CD4-positive, alpha-beta T cell (primary cell): ENCODE data around the gene CARF. TPM values are rescaled to one million over a fixed set of nuclear protein-coding genes. Genes with fewer than 3 reads are reported as not detected.
"Not testable (repeated sequence)": the region's sequence is repeated elsewhere in the genome, so short reads cannot be mapped to it uniquely, and the experiment has no call there.

Experiments used
- ATAC-seq: fragments of 200-7000 bp; cut with Tn5 transposase; one replicate; pipeline ENCODE4 v1.10.0; 2022; ENCODE audit warnings: mild to moderate bottlenecking; ENCODE audit not compliant: poor library complexity
- CTCF ChIA-PET: fragments of 350-600 bp; sonication (Branson Sonifier 250); formaldehyde crosslinking; loops from one replicate; lab custom pipeline; 2021; ENCODE audit warnings: antibody characterized with exemption, inconsistent platforms; lab: Charles Lee
- POLR2A ChIA-PET: fragments of 350-600 bp; sonication (Branson Sonifier 250); formaldehyde crosslinking; loops from one replicate; lab custom pipeline; 2021; ENCODE audit warnings: antibody characterized with exemption, inconsistent platforms; lab: Charles Lee
- DNase-seq, 14 experiments: peaks; one replicate each; pipeline ENCODE4 v3.0.0-alpha.2; 2013 to 2020; ENCODE audit warnings: mixed read lengths in 2 of 14
- H3K27ac ChIP-seq, 2 donors: one replicate each; pipeline versions ENCODE4 v1.5.1 to v1.7.0; 2013; ENCODE audit warnings: low read length in 2 of 2, low read depth in 1 of 2, mild to moderate bottlenecking in 1 of 2
- H3K27me3 ChIP-seq, 2 experiments: 1 replicate in 1 of 2; 2 replicates in 1 of 2; pipeline versions ENCODE4 v1.6.1 to v1.7.0; 2013; ENCODE audit warnings: low read length in 2 of 2, control low read depth in 1 of 2, mild to moderate bottlenecking in 1 of 2, moderate library complexity in 1 of 2; ENCODE audit not compliant: insufficient read depth in 2 of 2, control insufficient read depth in 1 of 2
- H3K36me3 ChIP-seq: one replicate; pipeline ENCODE4 v1.6.1; 2013; ENCODE audit warnings: low read length, control low read depth; ENCODE audit not compliant: insufficient read depth
- H3K4me1 ChIP-seq: one replicate; pipeline ENCODE4 v1.6.1; 2013; ENCODE audit warnings: low read length, control low read depth; ENCODE audit not compliant: insufficient read depth
- H3K4me3 ChIP-seq: one replicate; pipeline ENCODE4 v1.5.1; 2013; ENCODE audit warnings: mild to moderate bottlenecking, low read length, moderate library complexity
- H3K9me3 ChIP-seq, 2 experiments: 1 replicate in 1 of 2; 2 replicates in 1 of 2; pipeline versions ENCODE4 v1.6.1 to v1.7.0; 2013; ENCODE audit warnings: low read length in 2 of 2, mild to moderate bottlenecking in 2 of 2, control low read depth in 1 of 2, moderate library complexity in 1 of 2; ENCODE audit not compliant: control insufficient read depth in 1 of 2, insufficient read depth in 1 of 2
- H3K27ac Mint-ChIP-seq: one replicate; pipeline ENCODE4 v1.8.0; 2020; ENCODE audit warnings: mixed read lengths
- H3K27me3 Mint-ChIP-seq: one replicate; pipeline ENCODE4 v1.8.0; 2021; ENCODE audit warnings: mixed read lengths
- H3K36me3 Mint-ChIP-seq: one replicate; pipeline ENCODE4 v1.8.0; 2021; ENCODE audit warnings: low read depth, mixed read lengths
- H3K4me1 Mint-ChIP-seq: one replicate; pipeline ENCODE4 v1.8.0; 2021; ENCODE audit warnings: low read depth, mixed read lengths
- H3K4me3 Mint-ChIP-seq: one replicate; pipeline ENCODE4 v1.8.0; 2020; ENCODE audit warnings: mild to moderate bottlenecking, mixed read lengths
- H3K9me3 Mint-ChIP-seq: one replicate; pipeline ENCODE4 v1.8.0; 2020; ENCODE audit warnings: mixed read lengths
- CTCF ChIP-seq: fragments of 200-600 bp; IDR thresholded peaks from one replicate; pipeline ENCODE4 v1.8.0; 2022; ENCODE audit warnings: antibody characterized with exemption, mild to moderate bottlenecking
- intact Hi-C, 2 experiments: fragments of 100-400 bp; cut with DNase I in 1 of 2; cut with micrococcal nuclease in 1 of 2; formaldehyde crosslinking; loops; one replicate each; pipeline versions ENCODE4 v1.15.1 to v1.9.0; 2023 to 2025; cut with DNase I, micrococcal nuclease
- total RNA-seq, 174 experiments: library from RNA in 2 of 174; stranded (reverse) in 2 of 174; gene quantifications; one replicate each; pipeline ENCODE4 v1.2.3 and lab custom pipeline; 2021 to 2026

Gene CARF
- total RNA-seq, 2 experiments from 2014 or later, result 9.0 to 9.6 TPM

- CTCF ChIA-PET, result no interaction called here
- peaks cover 45% of the 10 kb centered on the region for H3K36me3 Mint-ChIP-seq
Observed at GRCh38 chr2:202883987-202884675, 27.9 kb upstream of the CARF start.

GRCh38 chr2:202885190-202885589 is 26.9 kb upstream of the CARF start:
- Histone ChIP-seq H3K9me3 (no peaks in the 10 kb centered on the region), H3K4me1 (no peaks in the 10 kb centered on the region), H3K4me3 (no peak overlapping the region), H3K36me3 (peaks cover 42% of the 10 kb centered on the region), H3K27ac (no peak overlapping the region), H3K27me3 (no peaks in the 10 kb centered on the region)
- Mint-ChIP-seq H3K27ac (no peak overlapping the region), H3K36me3 (peaks cover 45% of the 10 kb centered on the region), H3K27me3 (no peaks in the 10 kb centered on the region), H3K9me3 (no peaks in the 10 kb centered on the region), H3K4me3 (no peak overlapping the region), H3K4me1 (no peaks in the 10 kb centered on the region)
- TF ChIP-seq CTCF, result no peak
- ChIA-PET POLR2A (interaction anchor here (0.7 kb wide), 1 partner anchor 251 kb away, joined by 3 read pairs; the partner anchor contains the start of gene FAM117B), CTCF (no interaction called here)
- intact Hi-C loops, result no loop called here
- no peak for ATAC-seq
- DNase-seq, result no peak

More at GRCh38 chr2:202883987-202884675, 27.9 kb upstream of the CARF start:
- no peak for ATAC-seq
- Histone ChIP-seq H3K4me1 (no peaks in the 10 kb centered on the region), H3K9me3 (no peaks in the 10 kb centered on the region), H3K36me3 (peaks cover 42% of the 10 kb centered on the region), H3K4me3 (no peak overlapping the region), H3K27me3 (no peaks in the 10 kb centered on the region), H3K27ac (no peak overlapping the region)
- Mint-ChIP-seq H3K4me3 (no peak overlapping the region), H3K27ac (no peak overlapping the region), H3K9me3 (no peaks in the 10 kb centered on the region), H3K4me1 (no peaks in the 10 kb centered on the region), H3K27me3 (no peaks in the 10 kb centered on the region)
- POLR2A ChIA-PET, result interaction anchor here (0.7 kb wide), 1 partner anchor 249 kb away, joined by 3 read pairs; the partner anchor contains the start of gene FAM117B
- no peak for TF ChIP-seq CTCF
- intact Hi-C loops, result no loop called here
- DNase-seq, result no peak

GRCh38 chr2:202905507-202905906 is 6.6 kb upstream of the CARF start:
- H3K27me3 Mint-ChIP-seq, ATAC-seq, H3K27me3 ChIP-seq, POLR2A ChIA-PET, H3K9me3 ChIP-seq, H3K27ac ChIP-seq, H3K9me3 Mint-ChIP-seq, DNase-seq, H3K4me3 Mint-ChIP-seq, CTCF ChIA-PET, H3K27ac Mint-ChIP-seq, H3K4me3 ChIP-seq, H3K4me1 ChIP-seq: not testable (repeated sequence)
- Mint-ChIP-seq H3K36me3 (peaks cover 65% of the 10 kb centered on the region), H3K4me1 (peaks cover 30% of the 10 kb centered on the region)
- H3K36me3 ChIP-seq, result peaks cover 11% of the 10 kb centered on the region
- intact Hi-C loops, result loop anchor here in 1 of 2 experiments (5.0 to 10.0 kb wide), 2 partner anchors 112 to 641 kb away; partner anchors contain the start of gene NOP58
